ENCODE results near the gene ARG2. TPM values are rescaled to one million over a fixed set of nuclear protein-coding genes. Genes with fewer than 3 reads are reported as not detected.

Gene ARG2
- total and polyA plus RNA-seq, 2 of the 4 experiments (the other 2 are of a cell fraction): 1.1 to 2.5 TPM

DNA sequence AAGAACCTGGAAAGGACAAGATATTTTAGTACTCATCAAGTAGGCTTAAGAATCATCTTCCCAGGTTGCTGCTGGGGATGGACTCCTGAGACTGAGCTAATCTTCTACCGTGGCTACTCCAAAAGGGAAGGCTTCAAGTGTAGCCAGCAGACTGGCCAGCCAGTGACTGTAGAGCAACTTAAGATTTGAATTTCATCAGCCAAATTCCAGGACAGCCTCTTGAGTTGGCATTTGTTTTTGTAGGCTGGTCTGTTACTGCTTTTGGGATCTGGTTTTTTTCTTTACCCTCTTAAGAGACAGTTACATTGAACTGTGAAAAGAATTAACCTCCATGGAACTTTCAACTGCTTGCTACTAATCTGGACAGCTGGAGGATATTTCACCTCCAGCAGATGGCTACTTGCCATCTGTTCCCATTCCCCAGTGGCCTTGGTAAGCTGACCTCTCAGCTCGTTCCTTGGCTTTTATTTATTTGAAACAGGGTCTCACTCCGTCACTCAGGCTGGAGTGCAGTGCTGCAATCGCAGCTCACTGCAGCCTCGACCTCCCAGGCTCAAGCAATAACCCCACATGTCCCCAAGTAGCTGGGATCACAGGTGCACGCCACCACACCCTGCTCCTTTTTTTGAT lies 34.0 kb downstream of the ARG2 start (continued):
- TF ChIP-seq CHD1 (IDR thresholded peaks at IDR 0.05; ENCODE audit: low read depth, low read length): no peak

DNA sequence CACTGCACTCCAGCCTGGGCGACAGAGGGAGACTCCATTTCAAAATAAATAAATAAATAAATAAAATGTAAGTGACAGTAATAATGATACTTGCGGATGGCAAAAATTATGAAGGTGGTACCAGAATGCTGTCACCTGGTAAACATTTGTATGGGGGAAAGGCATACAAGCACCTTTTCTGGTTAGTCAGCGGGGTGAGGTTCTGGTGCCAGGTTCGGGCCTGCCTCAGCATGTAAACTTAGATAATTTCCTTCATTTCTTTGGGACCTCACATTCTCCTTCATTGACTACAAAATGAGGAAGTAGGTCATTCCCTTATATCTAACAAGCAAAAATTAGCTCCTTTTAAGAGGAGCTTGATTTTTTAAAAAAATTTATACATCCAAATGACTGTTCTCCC lies 43.9 kb downstream of the ARG2 start:
- POLR2A ChIA-PET (ENCODE audit: unreplicated experiment): no interaction called here
- H3K79me1 ChIP-seq (ENCODE audit: low read depth in 1 of 2, low read length in 2 of 2): peaks cover 9 to 62% of the 10 kb centered on the region in 2 experiments; a peak in 3 of 4 replicates
- TF ChIP-seq RCOR1 (IDR thresholded peaks at IDR 0.05; ENCODE audit: insufficient replicate concordance, low read length) (no peak), RFX5 (IDR thresholded peaks at IDR 0.05; ENCODE audit: low read depth, low read length) (no peak), MAZ (IDR thresholded peaks at IDR 0.05; ENCODE audit: borderline replicate concordance, low read depth, low read length) (no peak), SMC3 (IDR thresholded peaks at IDR 0.05; ENCODE audit: low read depth, low read length) (no peak), FOS (IDR thresholded peaks at IDR 0.05; ENCODE audit: low read depth, low read length) (no peak), POLR2A (IDR thresholded peaks at IDR 0.05; ENCODE audit: low read depth, low read length) (no peak), NFE2L2 (IDR thresholded peaks at IDR 0.05; ENCODE audit: low read depth, low read length) (no peak), MXI1 (IDR thresholded peaks at IDR 0.05; ENCODE audit: borderline replicate concordance, low read depth, low read length) (no peak), CEBPB (IDR thresholded peaks at IDR 0.05; ENCODE audit: low read depth, low read length) (no peak), BHLHE40 (IDR thresholded peaks at IDR 0.05; ENCODE audit: low read depth, low read length) (no peak)
- TF ChIP-seq, protein P1, sequence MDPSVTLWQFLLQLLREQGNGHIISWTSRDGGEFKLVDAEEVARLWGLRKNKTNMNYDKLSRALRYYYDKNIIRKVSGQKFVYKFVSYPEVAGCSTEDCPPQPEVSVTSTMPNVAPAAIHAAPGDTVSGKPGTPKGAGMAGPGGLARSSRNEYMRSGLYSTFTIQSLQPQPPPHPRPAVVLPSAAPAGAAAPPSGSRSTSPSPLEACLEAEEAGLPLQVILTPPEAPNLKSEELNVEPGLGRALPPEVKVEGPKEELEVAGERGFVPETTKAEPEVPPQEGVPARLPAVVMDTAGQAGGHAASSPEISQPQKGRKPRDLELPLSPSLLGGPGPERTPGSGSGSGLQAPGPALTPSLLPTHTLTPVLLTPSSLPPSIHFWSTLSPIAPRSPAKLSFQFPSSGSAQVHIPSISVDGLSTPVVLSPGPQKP (IDR thresholded peaks at IDR 0.05; ENCODE audit: borderline replicate concordance, low read depth, low read length): no peak
- TF ChIP-seq, protein P2, sequence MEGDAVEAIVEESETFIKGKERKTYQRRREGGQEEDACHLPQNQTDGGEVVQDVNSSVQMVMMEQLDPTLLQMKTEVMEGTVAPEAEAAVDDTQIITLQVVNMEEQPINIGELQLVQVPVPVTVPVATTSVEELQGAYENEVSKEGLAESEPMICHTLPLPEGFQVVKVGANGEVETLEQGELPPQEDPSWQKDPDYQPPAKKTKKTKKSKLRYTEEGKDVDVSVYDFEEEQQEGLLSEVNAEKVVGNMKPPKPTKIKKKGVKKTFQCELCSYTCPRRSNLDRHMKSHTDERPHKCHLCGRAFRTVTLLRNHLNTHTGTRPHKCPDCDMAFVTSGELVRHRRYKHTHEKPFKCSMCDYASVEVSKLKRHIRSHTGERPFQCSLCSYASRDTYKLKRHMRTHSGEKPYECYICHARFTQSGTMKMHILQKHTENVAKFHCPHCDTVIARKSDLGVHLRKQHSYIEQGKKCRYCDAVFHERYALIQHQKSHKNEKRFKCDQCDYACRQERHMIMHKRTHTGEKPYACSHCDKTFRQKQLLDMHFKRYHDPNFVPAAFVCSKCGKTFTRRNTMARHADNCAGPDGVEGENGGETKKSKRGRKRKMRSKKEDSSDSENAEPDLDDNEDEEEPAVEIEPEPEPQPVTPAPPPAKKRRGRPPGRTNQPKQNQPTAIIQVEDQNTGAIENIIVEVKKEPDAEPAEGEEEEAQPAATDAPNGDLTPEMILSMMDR (conservative IDR thresholded peaks at IDR 0.05; ENCODE audit: low read depth, low read length): no peak
- TF ChIP-seq, protein P3, sequence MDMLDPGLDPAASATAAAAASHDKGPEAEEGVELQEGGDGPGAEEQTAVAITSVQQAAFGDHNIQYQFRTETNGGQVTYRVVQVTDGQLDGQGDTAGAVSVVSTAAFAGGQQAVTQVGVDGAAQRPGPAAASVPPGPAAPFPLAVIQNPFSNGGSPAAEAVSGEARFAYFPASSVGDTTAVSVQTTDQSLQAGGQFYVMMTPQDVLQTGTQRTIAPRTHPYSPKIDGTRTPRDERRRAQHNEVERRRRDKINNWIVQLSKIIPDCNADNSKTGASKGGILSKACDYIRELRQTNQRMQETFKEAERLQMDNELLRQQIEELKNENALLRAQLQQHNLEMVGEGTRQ (IDR thresholded peaks at IDR 0.05; ENCODE audit: low read depth, low read length): no peak

More for the DNA sequence above, 43.9 kb downstream of the ARG2 start:
- Histone ChIP-seq H3K4ac (ENCODE audit: low read depth, low read length) (no peak overlapping the region), H3K4me1 (ENCODE audit: control insufficient read depth, insufficient read depth, low read length) (peaks cover 5% of the 10 kb centered on the region), H4K5ac (ENCODE audit: low read depth, low read length) (no peak overlapping the region), H3K27me3 (ENCODE audit: control insufficient read depth, insufficient read depth, low read length) (no peaks in the 10 kb centered on the region), H3K27ac (ENCODE audit: insufficient read depth, low read length) (no peak overlapping the region), H3K36me3 (ENCODE audit: control insufficient read depth, insufficient read depth, low read length) (peaks cover 10% of the 10 kb centered on the region), H3K9ac (ENCODE audit: low read depth, low read length) (no peak overlapping the region), H3K4me3 (ENCODE audit: insufficient read depth, low read depth, low read length) (no peak overlapping the region), H4K91ac (ENCODE audit: insufficient read depth, low read depth, low read length) (no peak overlapping the region), H2BK15ac (ENCODE audit: low read depth, low read length) (no peak overlapping the region), H2AK5ac (ENCODE audit: low read depth, low read length) (no peak overlapping the region), H3K23ac (ENCODE audit: low read depth, low read length) (no peak overlapping the region), H2AK9ac (replicated peaks; ENCODE audit: low read depth, low read length, poor library complexity) (no peak overlapping the region), H4K8ac (ENCODE audit: low read depth in 2 of 2, low read length in 2 of 2) (no peak overlapping the region), H3K18ac (ENCODE audit: low read depth, low read length) (no peak overlapping the region), H3K56ac (ENCODE audit: extremely low read depth, insufficient read depth, low read length) (no peak overlapping the region), H2BK5ac (ENCODE audit: low read depth, low read length, poor library complexity, severe bottlenecking) (no peak overlapping the region), H3K9me1 (ENCODE audit: insufficient read depth, low read length) (0 out of 2 replicates have a peak, but pooled peaks cover 5% of the 10 kb centered on the region), H3K4me2 (ENCODE audit: low read depth, low read length) (no peak overlapping the region), H4K20me1 (ENCODE audit: insufficient read depth, low read length) (peaks cover 47% of the 10 kb centered on the region), H2BK120ac (ENCODE audit: low read depth, low read length) (no peak overlapping the region), H2AFZ (replicated peaks; ENCODE audit: low read length, poor library complexity) (no peak overlapping the region), H2BK20ac (ENCODE audit: low read depth, low read length) (no peak overlapping the region), H3K9me3 (ENCODE audit: control insufficient read depth, insufficient read depth, low read length) (no peaks in the 10 kb centered on the region), H3K14ac (replicated peaks; ENCODE audit: low read depth, low read length) (no peak overlapping the region)
- dilution Hi-C loops (cut with HindIII; ENCODE audit: low sequenced_read_pairs, unreplicated experiment) (no loop called here), in situ Hi-C loops (cut with MboI; ENCODE audit: low sequenced_read_pairs) (no loop called here), intact Hi-C loops (cut with micrococcal nuclease) (no loop called here)
- CTCF ChIA-PET: interaction anchor here (0.6 to 1.4 kb wide), 3 partner anchors 10 to 236 kb away, joined by 3 to 7 read pairs (median 3); no protein-coding TSS in a partner anchor
- BruUV-seq (replicated peaks): no TSS peak
- DNase-seq: no peak
- WGBS, 2 experiments (ENCODE audit: extremely low coverage in 2 of 2, insufficient read length in 1 of 2): no CpG with 5 or more reads among the region's 4 CpGs
- no peak for ATAC-seq (ENCODE audit: low read depth)

Measured in IMR-90 (cell line).